Activated naive CD8-positive, alpha-beta T cell (primary cell): Measurements from ENCODE around the gene ABCG1.

Source experiments
- H3K27ac Mint-ChIP-seq: one replicate; pipeline ENCODE4 v1.8.0; 2021; ENCODE audit warnings: mixed read lengths
- H3K27me3 Mint-ChIP-seq: one replicate; pipeline ENCODE4 v1.8.0; 2021; ENCODE audit warnings: mixed read lengths
- H3K36me3 Mint-ChIP-seq: one replicate; pipeline ENCODE4 v1.8.0; 2021; ENCODE audit warnings: mixed read lengths
- H3K4me1 Mint-ChIP-seq: one replicate; pipeline ENCODE4 v1.8.0; 2021; ENCODE audit warnings: low read depth, mixed read lengths
- H3K4me3 Mint-ChIP-seq: one replicate; pipeline ENCODE4 v1.8.0; 2021; ENCODE audit warnings: mild to moderate bottlenecking, mixed read lengths
- H3K9me3 Mint-ChIP-seq: one replicate; pipeline ENCODE4 v1.8.0; 2021; ENCODE audit warnings: low read depth, mixed read lengths

ABCG1 gene

DNA sequence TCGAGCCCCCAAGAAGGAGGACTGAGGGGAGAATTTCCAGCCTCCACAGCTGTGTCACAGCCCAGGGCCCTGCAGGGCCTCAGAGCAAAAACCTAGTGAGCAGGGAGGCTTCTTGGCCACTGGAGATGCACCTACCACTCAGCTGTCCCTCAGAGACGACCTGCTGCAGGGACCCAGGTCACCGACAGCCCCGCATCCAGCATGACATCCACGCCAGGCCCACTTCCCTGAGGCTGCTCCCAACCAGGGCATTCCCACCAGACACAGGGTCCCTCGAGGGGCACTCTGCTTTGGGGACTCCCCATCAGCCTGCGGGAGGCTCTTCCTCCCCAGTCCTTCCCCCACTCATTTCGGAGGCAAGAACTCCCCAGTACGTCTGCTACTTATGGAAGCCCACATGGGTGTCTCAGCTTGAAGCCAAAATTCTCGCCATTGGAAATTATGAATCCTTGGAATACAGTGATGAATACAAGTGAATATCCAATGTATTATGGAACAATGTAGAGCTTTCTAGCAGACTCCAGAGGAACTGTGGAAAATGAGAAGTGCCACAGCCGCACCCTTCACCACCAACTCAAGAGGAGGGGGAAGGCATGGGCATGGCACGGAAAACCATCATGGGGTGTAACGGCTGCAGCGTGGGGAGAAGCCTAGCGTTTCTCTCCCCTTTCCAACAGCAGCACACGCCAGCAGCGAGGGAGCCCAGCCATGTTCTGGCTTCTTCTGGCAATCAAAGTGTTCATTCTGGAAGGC, 89.4 kb downstream of the ABCG1 start:
- Mint-ChIP-seq H3K36me3 (no peaks in the 10 kb centered on the region), H3K27me3 (no peaks in the 10 kb centered on the region), H3K4me1 (peaks cover 17% of the 10 kb centered on the region), H3K27ac (no peak overlapping the region), H3K4me3 (no peak overlapping the region), H3K9me3 (no peaks in the 10 kb centered on the region)

DNA sequence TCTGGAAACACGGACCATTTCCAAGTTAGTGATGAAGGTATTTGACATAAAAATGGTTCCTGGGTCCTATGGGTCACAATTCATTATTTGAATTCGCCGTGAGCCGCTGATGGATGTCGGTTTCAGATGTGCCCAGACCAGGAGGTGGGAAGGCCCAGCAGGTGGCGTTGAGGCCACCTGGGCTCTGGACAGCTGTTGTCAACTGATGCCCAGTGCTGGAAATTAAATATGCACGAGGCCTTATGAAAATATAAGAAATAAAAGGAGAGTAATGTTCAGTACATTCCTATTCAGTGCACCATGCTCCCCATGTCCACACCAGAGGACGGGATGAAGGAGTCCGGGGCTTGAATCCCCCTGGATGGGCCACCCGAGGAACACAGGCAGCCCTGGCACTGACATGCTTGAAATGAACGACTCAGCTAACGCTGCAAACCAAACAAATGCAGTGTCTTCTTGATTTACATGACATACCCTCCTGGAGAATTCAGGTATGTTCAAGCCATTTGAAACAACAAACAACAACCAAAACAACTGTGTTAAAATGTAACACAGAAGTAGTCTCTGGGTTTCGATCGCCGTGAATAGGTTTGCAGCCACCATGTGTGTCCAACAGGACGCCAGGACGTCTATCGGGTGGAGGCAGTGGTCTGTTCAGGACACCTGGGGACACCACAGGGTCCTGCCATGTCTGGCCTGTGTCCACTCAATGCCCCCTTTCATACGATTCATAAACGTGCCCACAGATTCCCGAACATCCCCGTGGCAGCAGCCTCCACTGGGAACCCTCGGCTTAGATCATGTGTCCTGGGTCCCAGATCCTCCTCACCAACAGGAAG, 90.2 kb downstream of the ABCG1 start:
- no peaks in the 10 kb centered on the region for H3K9me3 Mint-ChIP-seq
- peaks cover 17% of the 10 kb centered on the region for H3K4me1 Mint-ChIP-seq
- no peaks in the 10 kb centered on the region for H3K27me3 Mint-ChIP-seq
- no peak overlapping the region for H3K4me3 Mint-ChIP-seq
- no peak overlapping the region for H3K27ac Mint-ChIP-seq
- no peaks in the 10 kb centered on the region for H3K36me3 Mint-ChIP-seq

DNA sequence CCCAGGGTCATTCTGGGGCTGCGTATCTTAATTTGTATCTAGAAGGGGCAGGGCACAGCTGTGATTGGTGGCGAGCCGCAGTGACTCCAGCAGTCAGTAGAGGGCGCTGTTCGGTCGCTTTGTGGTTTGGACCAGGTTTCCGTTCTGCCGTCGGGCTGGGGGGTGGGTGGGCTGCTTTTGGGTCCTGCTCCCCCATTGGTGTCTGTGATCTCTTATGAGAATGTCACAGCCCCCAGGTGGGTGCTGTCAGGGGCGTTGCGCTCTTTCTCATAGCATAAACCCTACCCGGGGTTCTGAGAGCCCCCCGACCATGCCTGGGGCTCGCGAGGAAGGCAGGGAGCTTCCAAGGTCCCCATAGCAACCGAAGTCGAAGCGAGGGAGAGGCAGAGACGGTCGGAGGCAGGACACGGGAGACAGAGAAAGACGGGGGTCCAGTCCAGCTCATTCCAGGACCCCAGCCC, 90.8 kb downstream of the ABCG1 start:
- peaks cover 17% of the 10 kb centered on the region for H3K4me1 Mint-ChIP-seq
- H3K27me3 Mint-ChIP-seq: no peaks in the 10 kb centered on the region
- no peak overlapping the region for H3K27ac Mint-ChIP-seq
- no peaks in the 10 kb centered on the region for H3K36me3 Mint-ChIP-seq
- H3K4me3 Mint-ChIP-seq: no peak overlapping the region
- H3K9me3 Mint-ChIP-seq: no peaks in the 10 kb centered on the region

DNA sequence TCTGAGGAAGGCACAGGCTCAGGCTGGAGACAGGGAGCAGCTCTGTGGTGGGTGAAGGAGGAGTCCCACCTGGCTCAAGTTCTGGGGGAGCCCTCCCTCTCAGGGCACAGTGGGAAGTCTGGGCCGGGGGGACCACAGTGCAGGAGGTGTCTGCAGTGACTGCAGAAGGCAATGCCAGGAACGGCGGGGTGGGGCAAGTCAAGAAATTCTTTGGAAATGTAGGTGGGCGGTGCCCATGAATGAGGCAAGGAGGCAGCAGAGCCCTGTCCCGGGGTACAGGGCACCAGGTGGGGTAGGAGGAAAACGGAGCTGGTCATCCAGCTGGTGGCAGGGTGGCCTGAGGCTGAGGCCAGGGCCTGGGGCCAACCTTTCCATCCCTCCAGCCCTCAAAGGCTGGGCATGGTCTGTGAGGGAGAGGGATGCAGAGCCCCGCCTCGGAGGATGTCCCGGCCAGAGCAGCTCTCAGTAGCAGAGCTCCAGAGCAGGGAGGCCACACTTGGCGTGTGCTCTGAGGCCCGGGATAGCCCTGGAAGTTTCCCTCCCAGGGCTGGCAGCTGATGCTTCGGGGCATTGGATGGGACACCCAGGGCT, 91.6 kb downstream of the ABCG1 start:
- Mint-ChIP-seq H3K36me3 (no peaks in the 10 kb centered on the region), H3K27ac (no peak overlapping the region), H3K27me3 (no peaks in the 10 kb centered on the region), H3K9me3 (no peaks in the 10 kb centered on the region), H3K4me1 (peaks cover 17% of the 10 kb centered on the region), H3K4me3 (no peak overlapping the region)

DNA sequence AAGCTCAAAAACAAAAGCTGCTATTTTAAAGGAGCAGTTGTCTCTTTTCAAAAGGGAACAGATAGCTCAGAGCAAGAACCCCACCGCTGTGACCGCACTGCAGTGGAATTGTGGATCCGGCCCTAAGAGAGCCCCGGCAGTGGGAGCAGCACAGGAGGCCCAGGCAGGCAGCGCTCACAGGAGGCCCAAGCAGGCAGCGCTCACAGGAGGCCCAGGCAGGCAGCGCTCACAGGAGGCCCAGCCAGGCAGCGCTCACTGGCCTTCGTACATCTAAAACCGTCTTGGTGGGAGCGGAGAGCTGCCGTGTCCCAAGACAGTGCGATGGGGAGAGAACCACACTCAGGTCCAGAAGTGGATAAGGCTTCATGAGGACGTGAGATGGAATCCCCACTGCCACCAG, 92.2 kb downstream of the ABCG1 start:
- no peaks in the 10 kb centered on the region for H3K36me3 Mint-ChIP-seq
- no peak overlapping the region for H3K4me3 Mint-ChIP-seq
- no peaks in the 10 kb centered on the region for H3K27me3 Mint-ChIP-seq
- H3K4me1 Mint-ChIP-seq: peaks cover 17% of the 10 kb centered on the region
- no peaks in the 10 kb centered on the region for H3K9me3 Mint-ChIP-seq
- H3K27ac Mint-ChIP-seq: no peak overlapping the region

DNA sequence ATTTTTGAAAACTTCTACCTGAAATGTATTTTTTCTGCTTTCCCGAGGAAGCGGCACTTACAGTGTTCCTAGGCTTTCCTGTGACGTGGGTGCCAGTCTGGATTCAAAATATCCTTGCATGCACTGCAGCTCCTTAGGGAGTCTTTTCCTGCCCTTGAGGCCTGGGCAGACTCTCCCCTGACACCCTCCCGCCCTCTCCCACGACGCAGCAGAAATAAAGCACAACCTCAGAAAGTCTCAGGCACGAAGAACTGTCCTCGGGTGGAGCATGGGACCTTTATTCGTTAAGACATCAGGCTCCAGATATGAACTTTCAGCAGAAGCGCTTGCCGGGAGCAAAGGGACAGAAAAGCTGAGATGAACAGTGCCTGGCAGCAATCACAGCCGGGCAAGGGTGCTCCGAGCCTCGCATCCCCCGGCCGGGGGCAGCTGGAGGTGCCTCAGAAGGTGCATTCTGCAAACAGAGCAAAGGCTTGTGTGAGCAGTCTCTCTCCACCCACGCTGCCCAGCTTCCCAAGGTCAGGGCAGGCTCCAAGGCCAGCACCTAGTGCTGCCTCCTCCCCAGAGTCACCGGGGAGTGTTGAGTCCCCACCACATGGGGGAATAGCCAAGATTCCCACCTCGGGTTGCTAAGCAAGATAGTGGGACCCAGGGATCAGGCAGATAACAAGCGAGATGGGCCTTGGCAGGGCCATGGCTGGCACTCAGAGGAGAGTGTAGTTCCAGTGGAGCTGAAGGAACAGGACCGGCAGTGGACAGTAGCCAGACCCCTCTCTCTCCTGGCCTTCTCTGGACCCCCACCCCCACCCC, 93.1 kb downstream of the ABCG1 start:
- no peaks in the 10 kb centered on the region for H3K36me3 Mint-ChIP-seq
- no peak overlapping the region for H3K27ac Mint-ChIP-seq
- no peaks in the 10 kb centered on the region for H3K27me3 Mint-ChIP-seq
- H3K4me3 Mint-ChIP-seq: no peak overlapping the region
- H3K9me3 Mint-ChIP-seq: no peaks in the 10 kb centered on the region
- H3K4me1 Mint-ChIP-seq: peaks cover 11% of the 10 kb centered on the region

DNA sequence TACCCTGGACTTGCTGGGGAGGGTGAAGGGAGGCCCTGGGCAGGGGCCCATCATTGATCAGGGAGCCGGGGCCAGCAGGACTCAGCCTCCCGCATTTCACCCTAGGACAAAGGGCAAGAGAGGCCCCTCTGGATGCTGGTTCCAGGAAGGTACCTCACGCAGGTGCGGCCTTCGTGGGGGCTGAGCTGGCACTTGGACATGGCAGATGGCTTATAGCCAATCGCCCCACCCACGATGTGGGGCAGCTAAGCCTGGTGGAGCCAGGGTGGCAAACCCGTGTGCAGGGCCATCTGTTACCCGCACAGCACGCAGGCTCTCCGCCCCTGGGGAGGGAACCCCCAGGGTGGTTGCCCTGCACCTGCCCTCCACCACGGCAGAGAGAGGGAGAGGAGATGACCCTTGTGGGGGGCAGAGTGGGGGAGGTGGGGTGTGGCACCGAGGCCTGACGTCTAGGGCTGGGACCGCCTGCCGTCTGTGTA, 93.7 kb downstream of the ABCG1 start:
- H3K27ac Mint-ChIP-seq: no peak overlapping the region
- no peak overlapping the region for H3K4me3 Mint-ChIP-seq
- H3K9me3 Mint-ChIP-seq: no peaks in the 10 kb centered on the region
- no peaks in the 10 kb centered on the region for H3K27me3 Mint-ChIP-seq
- no peaks in the 10 kb centered on the region for H3K36me3 Mint-ChIP-seq
- peaks cover 8% of the 10 kb centered on the region for H3K4me1 Mint-ChIP-seq

DNA sequence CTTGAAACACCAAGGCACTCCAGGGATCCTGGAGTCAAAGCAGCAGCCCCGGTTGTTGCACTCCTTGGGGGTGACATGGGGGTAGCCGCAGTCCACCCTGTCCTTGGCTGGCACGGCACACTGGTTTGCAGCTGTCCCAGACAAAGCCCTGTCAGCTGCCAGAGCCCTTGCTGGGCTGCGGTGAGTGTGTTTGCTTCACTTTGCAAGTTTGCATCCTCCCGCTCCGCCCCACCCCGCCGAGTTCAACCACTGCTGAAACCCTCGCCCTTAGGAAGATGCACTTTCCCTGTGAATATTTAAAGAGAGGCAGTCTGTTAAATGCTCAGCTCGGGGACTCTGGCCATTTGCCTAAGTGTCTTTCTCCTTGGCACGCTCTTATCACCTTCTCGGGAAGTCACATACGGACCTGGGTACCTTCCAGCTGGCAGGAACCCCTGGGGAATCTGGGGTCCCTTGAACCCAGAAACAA, 94.6 kb downstream of the ABCG1 start:
- H3K27me3 Mint-ChIP-seq: no peaks in the 10 kb centered on the region
- no peak overlapping the region for H3K27ac Mint-ChIP-seq
- H3K9me3 Mint-ChIP-seq: no peaks in the 10 kb centered on the region
- peaks cover 8% of the 10 kb centered on the region for H3K4me1 Mint-ChIP-seq
- no peak overlapping the region for H3K4me3 Mint-ChIP-seq
- no peaks in the 10 kb centered on the region for H3K36me3 Mint-ChIP-seq

DNA sequence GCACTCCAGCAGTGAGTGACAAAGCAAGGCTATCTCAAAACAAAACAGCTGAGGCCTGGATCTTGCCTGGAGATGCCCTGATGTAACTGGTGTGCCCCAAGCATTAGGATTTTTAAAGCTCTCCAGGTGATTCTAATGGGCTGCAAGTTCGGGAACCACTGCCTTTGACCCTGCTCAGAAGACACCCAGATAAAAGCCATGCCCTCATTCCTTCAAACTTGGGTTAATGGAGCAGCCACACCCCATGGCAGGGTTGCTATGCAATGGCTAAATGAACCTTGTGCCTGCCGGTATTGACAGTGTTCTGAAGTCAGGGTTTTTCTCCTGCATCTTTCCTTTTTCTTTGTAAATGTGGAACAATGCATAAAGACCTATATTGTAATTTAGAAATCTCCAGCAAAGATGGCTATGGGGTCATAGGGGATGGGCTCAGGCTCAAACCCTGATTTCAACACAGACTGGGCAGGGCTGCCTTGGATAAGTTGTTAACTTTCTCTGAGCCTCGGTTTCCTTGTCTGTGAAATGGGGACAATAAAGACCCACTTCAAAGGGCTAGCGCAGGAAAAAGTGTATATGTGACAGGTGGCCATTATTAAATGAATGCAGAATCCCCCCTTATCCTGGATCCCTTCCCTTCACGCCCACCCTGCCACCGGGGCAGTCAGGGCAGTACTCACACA, 95.8 kb downstream of the ABCG1 start:
- Mint-ChIP-seq H3K27ac (no peak overlapping the region), H3K27me3 (no peaks in the 10 kb centered on the region), H3K9me3 (no peaks in the 10 kb centered on the region), H3K4me3 (no peak overlapping the region), H3K36me3 (no peaks in the 10 kb centered on the region), H3K4me1 (peaks cover 5% of the 10 kb centered on the region)

DNA sequence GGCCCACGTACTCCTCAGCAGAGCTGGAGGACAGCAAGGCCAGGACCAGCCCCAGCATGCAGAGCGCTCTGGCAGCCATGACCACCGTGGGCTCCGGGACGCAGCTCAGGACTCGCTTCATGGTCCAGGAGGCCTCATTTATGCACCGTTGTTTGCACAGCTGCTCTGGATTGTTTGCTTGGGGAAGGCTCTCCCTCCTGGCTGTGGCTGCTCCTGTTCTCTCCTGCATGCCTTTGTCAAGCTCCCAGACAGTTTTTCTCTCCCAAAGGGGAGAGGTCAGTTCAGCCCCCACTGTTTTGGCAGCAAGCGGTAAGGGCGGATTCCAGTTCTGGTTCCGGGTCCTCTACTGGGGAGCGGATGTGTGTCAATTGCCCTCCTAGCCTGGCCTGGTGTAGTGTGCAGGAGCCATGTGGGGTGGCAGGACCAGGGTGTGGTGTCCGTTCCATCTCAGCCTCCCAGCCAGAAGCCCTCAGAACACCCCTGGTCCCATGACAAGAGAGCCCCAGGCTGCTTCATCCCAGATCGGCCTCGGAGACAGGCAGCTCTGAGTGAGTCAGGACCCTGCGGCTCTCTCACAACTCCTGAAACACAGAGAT, 96.5 kb downstream of the ABCG1 start, which contains the start of gene TFF3:
Gene TFF3, minus strand, starts transcription at position 114 of the 596 bp plus-strand sequence. Its CDS starts 35 bp downstream, at position 79.
- no peaks in the 10 kb centered on the region for H3K36me3 Mint-ChIP-seq
- H3K4me3 Mint-ChIP-seq: no peak within 1 kb of the TSS
- H3K27ac Mint-ChIP-seq: no peak within 1 kb of the TSS
- H3K9me3 Mint-ChIP-seq: no peaks in the 10 kb centered on the region
- no peaks in the 10 kb centered on the region for H3K27me3 Mint-ChIP-seq
- peaks cover 2% of the 10 kb centered on the region for H3K4me1 Mint-ChIP-seq

DNA sequence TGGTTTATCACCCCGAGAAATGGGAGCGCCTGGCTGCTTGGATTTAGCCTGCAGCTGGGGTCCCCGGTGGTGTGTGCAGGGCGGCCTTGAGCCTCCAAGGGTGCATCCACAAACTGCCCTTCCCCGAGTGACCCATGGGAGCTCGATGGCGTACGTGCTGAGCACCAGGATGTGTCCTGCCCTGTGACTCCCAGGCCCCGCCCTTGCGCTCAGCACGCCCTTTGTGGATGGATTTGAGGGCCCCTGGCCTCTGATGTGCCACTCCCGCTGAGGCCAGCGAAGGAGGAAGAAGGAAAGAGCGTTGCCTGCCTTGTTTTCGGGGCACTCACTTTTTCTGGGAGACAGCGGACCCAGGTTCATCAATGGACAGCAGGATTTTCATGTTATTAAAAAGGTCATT, 98.0 kb downstream of the ABCG1 start:
- Mint-ChIP-seq H3K27me3 (no peaks in the 10 kb centered on the region), H3K27ac (no peak overlapping the region), H3K4me1 (peaks cover 2% of the 10 kb centered on the region), H3K9me3 (no peaks in the 10 kb centered on the region), H3K36me3 (no peaks in the 10 kb centered on the region), H3K4me3 (no peak overlapping the region)

DNA sequence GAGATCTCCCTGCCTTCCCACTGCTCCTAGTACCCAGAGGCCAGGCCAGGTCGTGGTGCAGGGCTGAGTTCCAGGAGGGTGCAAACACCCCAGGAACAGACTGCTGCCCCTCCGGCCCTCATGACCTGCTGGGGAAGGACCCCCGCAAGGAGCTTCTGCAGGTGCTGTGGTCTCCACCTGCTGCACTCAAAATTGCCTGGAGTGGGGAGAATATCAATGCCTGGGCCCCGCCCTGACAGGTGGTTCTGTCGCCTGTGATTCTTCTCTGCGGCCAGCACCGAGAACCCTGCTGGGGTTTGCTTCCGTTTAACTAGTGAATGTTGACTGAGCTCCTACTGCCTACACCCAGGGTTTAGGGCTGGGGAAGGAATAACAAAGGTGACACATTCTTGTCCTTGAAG, 98.4 kb downstream of the ABCG1 start:
- no peaks in the 10 kb centered on the region for H3K27me3 Mint-ChIP-seq
- no peak overlapping the region for H3K27ac Mint-ChIP-seq
- H3K4me3 Mint-ChIP-seq: no peak overlapping the region
- H3K4me1 Mint-ChIP-seq: peaks cover 2% of the 10 kb centered on the region
- H3K36me3 Mint-ChIP-seq: no peaks in the 10 kb centered on the region
- no peaks in the 10 kb centered on the region for H3K9me3 Mint-ChIP-seq

DNA sequence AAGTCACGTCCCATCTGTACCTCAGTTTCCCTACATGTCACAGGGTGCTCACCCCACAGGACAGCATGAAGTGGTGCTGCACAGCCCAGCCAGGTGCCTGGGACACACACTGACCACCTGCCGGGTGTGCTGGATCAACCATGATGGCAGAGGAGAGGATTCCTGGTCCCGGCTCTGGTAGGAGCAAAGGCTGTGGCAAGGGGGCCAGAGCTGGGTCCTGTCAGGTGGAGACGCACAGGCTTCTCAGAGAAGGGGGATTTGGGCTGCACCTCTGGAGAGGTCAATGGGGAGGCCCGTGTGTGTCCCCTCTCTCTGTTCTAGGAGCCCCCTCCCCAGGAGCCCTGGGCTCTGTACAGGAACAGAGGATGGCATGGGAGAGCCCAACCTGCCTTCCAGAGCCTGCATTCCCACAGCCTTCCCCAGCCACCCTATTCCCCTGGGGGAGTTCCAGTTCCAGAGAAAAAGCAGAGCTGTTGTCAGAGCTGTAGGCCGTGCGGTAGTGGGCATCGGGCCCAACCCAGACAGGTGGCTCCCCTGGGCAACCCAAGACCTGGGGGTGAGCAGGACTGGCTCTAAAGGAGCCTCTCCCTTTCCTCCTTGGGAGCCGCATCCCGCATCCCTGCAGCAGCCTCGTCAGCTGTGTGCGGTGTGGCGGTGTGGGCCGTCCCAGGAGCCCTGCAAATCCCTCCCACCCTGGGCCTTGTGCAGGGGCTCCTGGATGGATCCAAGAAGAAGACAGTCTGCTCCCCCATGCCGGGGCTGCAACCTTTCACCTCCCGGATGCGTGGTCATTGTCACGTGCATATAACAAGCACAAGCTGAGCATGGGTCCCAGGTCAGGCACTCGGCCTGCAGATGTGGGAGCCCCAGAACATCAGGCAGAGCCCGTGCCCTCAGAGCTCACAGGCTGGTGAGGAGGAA, 99.1 kb downstream of the ABCG1 start:
- Mint-ChIP-seq H3K4me3 (no peak overlapping the region), H3K9me3 (no peaks in the 10 kb centered on the region), H3K36me3 (no peaks in the 10 kb centered on the region), H3K27ac (no peak overlapping the region), H3K27me3 (no peaks in the 10 kb centered on the region), H3K4me1 (peaks cover 2% of the 10 kb centered on the region)
